ENCODE data around the gene MYO18B.
A peak's percentile ranks its signal among the peaks of the same experiment; 100 is the strongest.

The MYO18B gene

GRCh38 chr22:25902402-25902801 lies 160.4 kb downstream of the MYO18B start:
- DNase-seq (ENCODE audit: low spot score) = no peak

- DNase-seq (ENCODE audit: low spot score) = peak; percentile 55
Observed at GRCh38 chr22:25903294-25903693, 161.3 kb downstream of the MYO18B start.

DNA sequence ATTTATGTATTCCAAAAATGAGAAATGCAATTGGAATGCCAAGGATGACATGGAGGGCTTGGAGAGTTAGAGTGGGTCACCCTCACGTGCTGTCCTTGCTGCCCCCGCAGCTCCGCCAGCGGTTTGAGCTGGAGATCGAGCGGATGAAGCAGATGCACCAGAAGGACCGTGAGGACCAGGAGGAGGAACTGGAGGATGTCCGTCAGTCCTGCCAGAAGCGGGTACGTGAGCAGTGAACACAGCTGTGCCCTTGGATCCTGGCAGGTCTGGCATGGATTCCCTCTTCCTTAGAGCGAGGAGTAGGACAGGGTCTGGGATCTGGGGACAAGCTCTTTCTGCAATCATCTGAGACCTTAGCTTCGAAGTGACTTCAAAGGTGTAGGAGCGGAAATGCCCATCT lies 166.2 kb downstream of the MYO18B start:
- DNase-seq (ENCODE audit: low spot score) = no peak

DNA sequence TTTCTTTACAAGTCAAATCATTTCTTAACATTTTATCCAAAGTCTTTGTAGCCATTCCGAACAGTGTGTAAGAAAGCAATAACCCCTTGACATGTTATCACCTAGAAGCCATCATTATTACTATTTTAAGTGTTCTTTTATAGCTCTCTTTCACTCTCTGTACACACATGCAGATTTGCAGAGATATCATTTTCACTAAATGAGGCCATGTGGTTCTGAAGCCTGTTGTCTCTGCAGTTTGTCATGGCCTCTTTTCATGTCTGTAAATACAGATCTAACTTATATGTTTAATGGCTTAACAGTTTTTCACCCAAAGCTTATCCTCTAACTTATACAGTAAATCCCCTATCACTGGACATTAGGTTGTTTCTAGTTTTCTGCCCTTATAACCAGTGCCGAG lies 166.8 kb downstream of the MYO18B start:
- DNase-seq (ENCODE audit: low spot score) = no peak

DNA sequence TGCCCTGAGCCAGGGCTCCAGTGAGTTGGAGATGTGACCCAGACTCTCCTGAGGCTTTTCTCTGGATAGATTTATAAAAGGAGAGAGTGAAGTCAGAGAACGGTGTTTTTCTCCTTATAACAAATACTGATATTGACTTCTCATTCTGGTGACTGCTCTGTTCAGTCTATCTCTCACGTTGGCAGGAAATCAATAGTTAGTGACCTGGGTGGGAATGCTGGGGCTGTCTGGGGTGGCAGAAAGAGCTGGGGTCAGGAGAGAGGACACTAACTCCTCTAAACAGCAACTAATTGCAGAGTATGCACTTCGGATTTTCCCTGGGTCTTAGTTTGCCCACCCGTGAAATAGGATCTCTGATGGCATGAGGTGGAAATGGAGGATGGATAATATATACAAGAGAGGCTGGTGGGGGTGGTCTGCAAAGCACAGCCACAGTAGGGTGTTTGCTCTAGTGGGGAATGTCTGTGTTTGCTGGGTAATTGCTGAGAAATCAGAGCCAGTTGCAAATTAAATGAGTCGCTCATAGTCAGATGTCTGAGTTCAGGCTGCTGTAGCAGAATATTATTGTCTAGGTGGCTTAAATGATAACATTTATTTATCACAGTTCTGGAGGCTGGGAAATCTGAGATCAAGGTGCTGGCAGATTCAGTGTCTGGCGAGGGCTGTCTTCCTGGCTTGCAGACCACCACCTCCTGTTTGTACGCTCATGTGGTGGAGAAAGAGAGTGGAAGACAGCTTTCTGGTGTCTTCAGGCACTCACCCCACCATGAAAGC lies 167.8 kb downstream of the MYO18B start:
- DNase-seq (ENCODE audit: low spot score) = no peak

DNA sequence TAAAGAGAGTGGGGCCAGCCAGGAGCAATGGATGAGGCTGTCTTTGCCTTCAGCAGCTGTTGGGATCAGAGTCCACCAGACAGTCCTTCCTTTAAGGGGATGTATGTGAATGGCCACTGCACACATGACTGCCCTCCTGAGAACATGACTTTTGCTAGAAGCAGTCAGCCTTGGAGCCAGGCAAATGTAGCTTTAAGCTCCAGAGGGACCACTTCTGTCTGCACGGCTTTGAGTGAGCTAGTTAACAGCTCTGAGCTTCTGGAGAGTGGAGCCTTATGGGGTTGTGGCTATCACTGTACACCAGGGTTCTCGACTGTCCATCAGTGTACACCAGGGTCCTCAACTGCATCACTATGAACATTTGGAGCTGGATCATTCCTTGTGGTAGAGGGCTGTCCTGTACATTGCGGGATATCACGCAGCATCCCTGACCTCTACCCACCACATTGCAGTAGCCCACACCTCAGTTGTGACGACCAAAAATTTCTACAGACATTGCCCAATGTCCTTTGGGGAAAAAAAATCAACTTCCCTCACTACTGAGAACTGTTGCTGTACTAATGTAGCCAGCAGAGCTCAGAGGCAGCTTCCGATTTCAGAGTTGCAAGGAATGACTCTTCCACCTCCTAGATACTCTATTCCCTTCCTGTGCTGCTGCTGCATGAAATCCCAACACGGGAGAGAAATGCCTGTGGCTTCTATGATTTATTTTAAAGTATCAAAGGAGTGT lies 169.4 kb downstream of the MYO18B start:
- DNase-seq (ENCODE audit: low spot score) = no peak

DNA sequence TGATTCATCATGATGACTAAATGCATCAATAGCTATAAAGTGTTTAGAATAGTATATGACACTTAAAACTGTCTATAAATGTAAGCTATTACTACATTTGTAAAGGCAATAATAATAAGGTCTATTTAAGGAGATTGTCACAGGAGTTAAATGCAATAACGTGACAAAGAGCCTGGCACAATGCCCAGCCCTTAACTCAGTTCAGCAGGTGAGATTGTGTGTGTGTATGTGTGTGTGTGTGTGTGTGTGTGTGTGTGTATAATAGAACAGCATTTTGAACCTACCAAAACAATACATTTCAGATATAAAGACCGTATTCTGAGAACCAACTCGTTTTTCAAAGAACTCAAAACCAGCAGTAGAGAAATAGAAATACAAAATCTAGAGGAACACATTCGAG lies 177.5 kb downstream of the MYO18B start:
- DNase-seq (ENCODE audit: low spot score) = no peak

DNA sequence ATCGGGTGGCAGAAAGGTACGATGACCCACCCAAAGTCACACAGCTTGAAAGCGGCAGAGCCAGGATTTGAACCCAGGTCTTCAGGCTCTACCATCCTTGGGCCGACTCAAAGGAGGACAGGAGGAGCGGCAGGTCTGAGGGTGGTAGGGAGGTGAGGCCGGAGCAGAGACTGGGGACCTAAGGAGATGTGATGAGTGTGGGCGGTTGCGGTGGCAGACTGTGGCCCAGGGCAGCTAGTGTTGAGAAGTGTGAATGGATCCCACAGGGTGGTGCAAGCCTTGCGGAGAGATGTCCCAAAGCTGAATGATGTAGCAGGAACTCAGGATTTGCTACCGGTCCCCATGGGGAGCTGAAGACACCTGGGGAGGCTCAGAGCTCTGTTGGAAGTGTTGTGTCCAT lies 180.2 kb downstream of the MYO18B start:
- no peak for DNase-seq (ENCODE audit: low spot score)

- DNase-seq (ENCODE audit: low spot score) = no peak
Observed at GRCh38 chr22:25923914-25924313, 181.9 kb downstream of the MYO18B start.

GRCh38 chr22:25928038-25928437 lies 186.1 kb downstream of the MYO18B start:
- DNase-seq (ENCODE audit: low spot score) = no peak

DNA sequence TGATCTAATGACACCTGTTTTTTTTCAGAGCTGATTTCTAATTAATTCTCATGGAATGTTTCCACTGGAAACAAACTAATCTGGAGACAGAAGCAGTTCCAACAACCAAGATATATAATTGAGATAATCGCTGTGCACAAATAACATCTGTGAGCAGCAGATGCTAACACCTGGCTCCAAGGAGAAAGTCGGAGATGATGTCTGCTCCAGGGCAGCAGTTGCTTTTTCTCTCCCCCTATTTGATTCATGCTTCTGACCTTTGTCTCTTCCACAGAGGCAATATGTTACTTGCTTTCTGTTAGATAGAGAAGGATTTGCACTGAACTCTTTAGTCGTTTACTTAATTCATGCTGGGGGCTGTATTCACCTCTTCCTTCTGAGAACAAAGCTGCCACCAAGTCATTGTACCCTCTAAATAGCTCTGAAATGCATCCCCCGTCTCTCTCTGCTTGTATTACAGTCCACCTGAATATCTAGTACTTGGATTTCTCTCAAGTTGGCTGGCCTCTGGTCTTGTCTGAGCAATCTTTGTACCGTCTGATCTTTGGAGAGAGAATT lies 187.4 kb downstream of the MYO18B start:
- DNase-seq (ENCODE audit: low spot score) = no peak

DNA sequence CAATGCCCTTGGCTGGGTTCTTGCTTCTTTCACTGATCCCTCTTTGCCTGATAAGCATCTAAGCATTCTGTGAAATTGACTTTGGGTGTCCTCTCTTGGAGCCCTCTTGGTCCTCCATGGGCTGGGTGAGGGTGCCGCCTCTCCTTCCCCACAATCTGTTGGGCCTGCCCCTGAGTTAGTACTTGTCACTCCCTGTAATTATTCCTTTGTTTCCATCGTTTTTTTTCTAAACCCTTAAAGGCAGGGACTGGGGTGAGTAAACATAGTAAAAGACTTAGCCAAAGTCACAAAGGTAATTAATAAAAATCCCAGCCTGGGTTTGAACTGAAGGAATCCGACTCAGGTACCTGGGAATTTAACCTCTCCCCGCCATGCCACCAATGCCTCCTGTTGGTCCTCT lies 188.1 kb downstream of the MYO18B start:
- DNase-seq (ENCODE audit: low spot score) = no peak

DNA sequence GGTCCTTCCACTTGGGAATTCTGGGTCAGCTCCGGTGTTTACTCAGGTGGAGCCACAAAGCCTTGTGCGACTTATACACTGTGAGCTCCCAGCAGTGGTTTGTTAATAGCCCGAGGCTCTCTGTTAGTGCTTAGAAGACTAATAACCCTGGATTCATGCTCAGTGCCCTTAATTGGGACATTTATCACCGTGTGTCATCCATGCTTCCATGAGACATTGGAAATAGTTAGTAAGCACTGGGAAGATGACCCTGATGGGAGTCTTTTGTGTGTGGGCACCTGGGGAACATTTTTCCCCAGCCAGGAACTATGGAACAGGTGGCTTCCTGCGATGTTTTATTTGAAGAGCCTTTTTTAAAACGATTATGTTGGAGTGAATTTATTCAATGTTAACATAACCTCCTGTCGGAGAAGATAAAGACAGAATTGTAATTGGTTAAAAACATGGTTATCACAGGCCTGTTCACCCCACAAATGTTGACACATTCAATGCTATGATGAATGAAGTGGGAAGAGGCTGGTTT lies 188.9 kb downstream of the MYO18B start:
- no peak for DNase-seq (ENCODE audit: low spot score)

DNA sequence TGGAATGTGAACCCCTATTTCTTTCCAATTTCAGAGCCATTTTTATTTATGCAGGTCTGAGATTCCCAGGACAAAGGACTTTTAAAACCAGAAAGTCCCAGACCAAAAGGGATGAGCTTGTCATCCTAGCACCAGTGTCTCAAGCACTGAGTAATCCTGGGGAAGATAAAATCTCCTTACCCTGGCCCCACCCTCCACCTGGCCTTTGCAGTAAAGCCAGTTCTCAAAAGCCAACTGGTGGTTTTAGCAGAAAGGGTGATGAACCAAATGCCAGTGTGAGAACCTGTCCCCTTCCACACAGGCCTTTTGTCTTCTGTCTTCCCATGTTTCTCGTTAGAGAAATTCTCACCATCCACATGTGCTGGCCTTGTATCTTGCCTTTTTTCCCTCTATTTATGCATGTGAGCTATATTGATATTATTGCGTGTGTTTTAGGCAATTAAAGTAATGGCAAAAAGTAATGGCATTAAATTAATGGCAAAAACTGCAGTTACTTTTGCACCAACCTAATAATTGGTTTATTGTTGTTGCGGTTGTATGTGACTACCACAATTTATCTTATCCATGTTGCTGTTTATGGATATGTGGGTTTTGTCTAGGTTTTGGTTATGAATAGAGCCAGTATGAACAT lies 191.3 kb downstream of the MYO18B start:
- DNase-seq (ENCODE audit: low spot score) = no peak

- no peak for DNase-seq (ENCODE audit: low spot score)
Observed at GRCh38 chr22:25935266-25936058, 193.5 kb downstream of the MYO18B start.

DNA sequence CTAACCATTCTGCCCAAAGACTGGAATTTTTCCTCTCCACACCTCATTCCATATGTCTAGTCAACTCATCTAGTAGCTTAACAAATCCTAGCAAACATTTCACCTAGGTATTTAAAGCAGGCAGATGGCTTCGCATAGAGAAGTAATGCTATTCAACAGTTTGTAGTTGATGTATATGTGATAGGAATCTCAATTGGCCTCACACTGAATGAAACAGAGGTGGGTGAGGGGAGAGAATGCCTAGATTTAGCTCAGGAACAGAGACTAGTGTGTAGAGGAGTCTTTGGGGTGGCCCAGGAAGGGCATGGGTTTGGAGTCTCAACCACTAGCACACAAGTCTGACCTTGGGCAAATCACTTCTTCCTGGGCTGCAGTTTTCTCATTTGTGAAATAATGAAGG lies 196.2 kb downstream of the MYO18B start:
- no peak for DNase-seq (ENCODE audit: low spot score)

- no peak for DNase-seq (ENCODE audit: low spot score)
Observed at GRCh38 chr22:25939384-25939783, 197.4 kb downstream of the MYO18B start.

DNA sequence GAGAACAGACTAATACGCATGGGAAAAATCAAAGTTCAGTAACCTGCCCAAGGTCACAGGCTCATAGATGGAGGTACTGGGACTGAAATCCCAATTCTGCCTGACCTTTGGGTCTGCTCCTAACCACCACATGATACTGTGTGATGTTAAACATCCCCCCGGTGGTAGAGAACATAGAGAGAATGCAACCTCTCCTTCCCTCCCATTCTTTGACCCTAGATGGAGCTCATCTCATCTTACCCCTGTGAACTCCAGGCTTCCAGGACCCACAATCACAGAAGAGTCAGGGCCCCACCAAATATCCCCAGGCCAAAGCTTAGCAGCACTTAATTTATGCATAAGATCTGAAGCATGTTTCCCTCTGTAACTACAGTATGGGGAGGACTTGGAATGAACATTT lies 198.5 kb downstream of the MYO18B start:
- DNase-seq (ENCODE audit: low spot score) = no peak

DNA sequence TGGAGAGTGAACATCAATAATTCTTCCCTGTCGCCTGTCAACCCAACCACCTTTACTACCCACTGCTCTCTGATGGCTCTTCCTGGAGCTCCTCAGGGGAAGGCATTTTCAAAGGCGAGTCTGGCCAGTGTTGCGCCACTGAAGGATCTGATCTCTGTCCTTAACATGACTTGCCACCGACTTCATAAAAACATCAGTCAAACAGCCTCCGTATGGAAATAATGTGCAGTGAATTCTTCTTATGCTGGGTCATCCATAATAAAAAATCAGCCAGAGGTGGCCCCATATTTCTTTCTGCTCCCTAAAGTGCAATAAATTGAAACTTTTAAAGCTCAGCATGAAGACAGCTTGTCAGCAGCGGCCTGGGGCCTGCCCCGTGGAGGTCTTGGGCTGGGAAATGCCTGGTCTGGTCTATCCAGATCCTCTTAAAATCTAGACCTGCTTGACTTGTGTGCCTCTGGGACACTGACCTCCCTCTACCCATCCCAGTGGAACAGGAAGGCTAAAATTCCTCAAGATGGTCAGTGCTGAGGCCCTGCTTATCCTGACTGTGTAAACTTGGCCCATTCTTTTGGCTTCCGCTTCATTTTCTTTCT lies 199.5 kb downstream of the MYO18B start:
- DNase-seq (ENCODE audit: low spot score) = no peak

- DNase-seq (ENCODE audit: low spot score) = peak; percentile 84
Observed at GRCh38 chr22:25942115-25942855, 200.3 kb downstream of the MYO18B start.
